SK-N-MC (cell line): ENCODE results near the gene SLC25A52.

Experiments used
- DNase-seq: peaks from one replicate; pipeline ENCODE4 v3.0.0-alpha.2; 2011; ENCODE audit warnings: low read depth, low spot score
- H3K27ac ChIP-seq: fragments of 200-600 bp; sonication (generic); 2 replicates; pipeline ENCODE4 v1.5.1; 2016; ENCODE audit warnings: mixed run types
- H3K36me3 ChIP-seq: fragments of 200-600 bp; sonication (generic); 2 replicates; pipeline ENCODE4 v1.6.1; 2017; ENCODE audit warnings: antibody characterized with exemption, low read length, mixed read lengths; ENCODE audit not compliant: insufficient read depth
- H3K4me3 ChIP-seq: fragments of 200-600 bp; sonication (generic); 2 replicates; pipeline ENCODE4 v1.5.1; 2016
- H3K9ac ChIP-seq: fragments of 200-600 bp; sonication (generic); 2 replicates; pipeline ENCODE4 v1.8.0; 2017; ENCODE audit warnings: mixed run types, mixed read lengths; ENCODE audit not compliant: insufficient read length
- H3K9me3 ChIP-seq: fragments of 200-600 bp; sonication (generic); 2 replicates; pipeline ENCODE4 v1.6.1; 2017; ENCODE audit warnings: low read depth, mild to moderate bottlenecking, antibody characterized with exemption, low read length, moderate library complexity, mixed read lengths
- EZH2 ChIP-seq: fragments of 200-600 bp; sonication (generic); IDR thresholded peaks from one replicate; pipeline ENCODE4 v1.6.1; 2017; ENCODE audit warnings: antibody characterized with exemption
- FOXP2 ChIP-seq: optimal IDR thresholded peaks from 2 replicates; pipeline ENCODE3; 2011; ENCODE audit warnings: mild to moderate bottlenecking, moderate library complexity; ENCODE audit not compliant: insufficient read depth; ENCODE audit errors: extremely low read length, control extremely low read depth
- POLR2AphosphoS5 ChIP-seq: IDR thresholded peaks from 2 replicates; pipeline ENCODE4 v1.6.1; 2012; ENCODE audit warnings: mild to moderate bottlenecking, low read depth, low read length, borderline replicate concordance

SLC25A52 gene

GRCh38 chr18:31711365-31712172, 49.1 kb downstream of the SLC25A52 start:
- H3K9me3 ChIP-seq, result no peaks in the 10 kb centered on the region
- no peak for TF ChIP-seq EZH2
- no peaks in the 10 kb centered on the region for H3K36me3 ChIP-seq
- H3K4me3 ChIP-seq, result no peak overlapping the region
- no peak for DNase-seq
- no peak overlapping the region for H3K27ac ChIP-seq
- H3K9ac ChIP-seq, result no peak overlapping the region

GRCh38 chr18:31710826-31711225, 49.9 kb downstream of the SLC25A52 start:
- Histone ChIP-seq H3K4me3 (no peak overlapping the region), H3K27ac (no peak overlapping the region), H3K9me3 (no peaks in the 10 kb centered on the region), H3K36me3 (no peaks in the 10 kb centered on the region), H3K9ac (no peak overlapping the region)
- no peak for DNase-seq
- TF ChIP-seq EZH2, result no peak
- TF ChIP-seq FOXP2, result no peak
- no peak for TF ChIP-seq POLR2AphosphoS5
